ENCODE measurements around the gene HSD17B10. TPM values are rescaled to one million over a fixed set of nuclear protein-coding genes. Genes with fewer than 3 reads are reported as not detected.

The HSD17B10 gene
- total and polyA plus RNA-seq, 2 experiments from 2014 or later = 78.9 to 121 TPM

- no peak overlapping the region for H3K27ac Mint-ChIP-seq
- no peak overlapping the region for H2AFZ ChIP-seq
- no peaks in the 10 kb centered on the region for H4K20me1 ChIP-seq (replicated peaks; ENCODE audit: insufficient read depth)
- no peaks in the 10 kb centered on the region for H3K9me3 Mint-ChIP-seq
- H3F3A ChIP-seq (replicated peaks; ENCODE audit: low read depth) = no peaks in the 10 kb centered on the region
- peaks cover 2% of the 10 kb centered on the region for H3K27me3 Mint-ChIP-seq (ENCODE audit: insufficient read depth, low read depth, poor library complexity)
- no peak overlapping the region for H3K4me2 ChIP-seq
- no peak overlapping the region for H3K4me3 ChIP-seq
- H3K79me2 ChIP-seq (replicated peaks; ENCODE audit: insufficient read depth) = no peaks in the 10 kb centered on the region
- no peak overlapping the region for H3K27ac ChIP-seq (ENCODE audit: low read depth)
- peak; percentile 67 to 70 for TF ChIP-seq CTCF (conservative IDR thresholded peaks at IDR 0.05; ENCODE audit: low read depth in 2 of 2)
- TF ChIP-seq CREB1 (CRISPR knock-in tag; IDR thresholded peaks at IDR 0.05; ENCODE audit: low read depth) = no peak
- H3K4me3 Mint-ChIP-seq = no peak overlapping the region
- peaks cover 5% of the 10 kb centered on the region for H3K27me3 ChIP-seq (ENCODE audit: insufficient read depth)
- DNase-seq (ENCODE audit: low spot score) (peak; percentile 76), ATAC-seq (peak; percentile 64)
- H3K36me3 Mint-ChIP-seq (ENCODE audit: low read depth) = no peaks in the 10 kb centered on the region
- no peaks in the 10 kb centered on the region for H3K9me2 ChIP-seq (ENCODE audit: insufficient read depth)
- H3K4me1 Mint-ChIP-seq = no peaks in the 10 kb centered on the region; the same call in 2 of the 3 replicates
- no peaks in the 10 kb centered on the region for H3K4me1 ChIP-seq (ENCODE audit: insufficient read depth)
- H3K36me3 ChIP-seq (ENCODE audit: insufficient read depth) = no peaks in the 10 kb centered on the region
Measured at GRCh38 chrX:53445977-53446376, 11.8 kb upstream of the HSD17B10 start.

- ATAC-seq = no peak
- peak overlapping the region; percentile 63 for H3K4me3 ChIP-seq
- peaks cover 6% of the 10 kb centered on the region; the same call in 1 of the 2 replicates for H3K4me1 ChIP-seq (ENCODE audit: insufficient read depth)
- H3K79me2 ChIP-seq (replicated peaks; ENCODE audit: insufficient read depth) = no peaks in the 10 kb centered on the region
- no peak overlapping the region for H3K27ac ChIP-seq (ENCODE audit: low read depth)
- no peaks in the 10 kb centered on the region for H3F3A ChIP-seq (replicated peaks; ENCODE audit: low read depth)
- Mint-ChIP-seq H3K4me1 (peaks cover 3% of the 10 kb centered on the region), H3K9me3 (no peaks in the 10 kb centered on the region), H3K36me3 (ENCODE audit: low read depth) (no peaks in the 10 kb centered on the region), H3K27me3 (ENCODE audit: insufficient read depth, low read depth, poor library complexity) (peaks cover 8% of the 10 kb centered on the region), H3K27ac (no peak overlapping the region), H3K4me3 (peak overlapping the region; percentile 77; the same call in 2 of the 3 replicates)
- H3K9me2 ChIP-seq (ENCODE audit: insufficient read depth) = no peaks in the 10 kb centered on the region
- peak overlapping the region; percentile 86 for H3K4me2 ChIP-seq
- TF ChIP-seq ZNF114 (CRISPR knock-in tag; IDR thresholded peaks at IDR 0.05) (no peak), ETS1 (IDR thresholded peaks at IDR 0.05) (no peak), JUNB (IDR thresholded peaks at IDR 0.05; ENCODE audit: unreplicated experiment) (no peak), EZH2phosphoT487 (IDR thresholded peaks at IDR 0.05; ENCODE audit: unreplicated experiment) (no peak), POLR2AphosphoS5 (IDR thresholded peaks at IDR 0.05; ENCODE audit: low read depth) (no peak)
- H2AFZ ChIP-seq = peak overlapping the region; percentile 91
- H3K36me3 ChIP-seq (ENCODE audit: insufficient read depth) = no peaks in the 10 kb centered on the region
- H4K20me1 ChIP-seq (replicated peaks; ENCODE audit: insufficient read depth) = no peaks in the 10 kb centered on the region
- DNase-seq (ENCODE audit: low spot score) = no peak
- peaks cover 21% of the 10 kb centered on the region for H3K27me3 ChIP-seq (ENCODE audit: insufficient read depth)
Measured at GRCh38 chrX:53442322-53442631, 8.1 kb upstream of the HSD17B10 start.

Data from GM23338 (cell line).